NCI-H774 (cell line): ENCODE data around the gene GSTM3.
"Not testable (repeated sequence)": the region's sequence is repeated elsewhere in the genome, so short reads cannot be mapped to it uniquely, and the experiment has no call there.

ENCODE experiments used
- DNase-seq: peaks from one replicate; lab custom pipeline; 2025; lab: John Stamatoyannopoulos, UW

The GSTM3 gene

GRCh38 chr1:109775398-109775797 is 34.6 kb upstream of the GSTM3 start:
- DNase-seq, result no peak

DNA sequence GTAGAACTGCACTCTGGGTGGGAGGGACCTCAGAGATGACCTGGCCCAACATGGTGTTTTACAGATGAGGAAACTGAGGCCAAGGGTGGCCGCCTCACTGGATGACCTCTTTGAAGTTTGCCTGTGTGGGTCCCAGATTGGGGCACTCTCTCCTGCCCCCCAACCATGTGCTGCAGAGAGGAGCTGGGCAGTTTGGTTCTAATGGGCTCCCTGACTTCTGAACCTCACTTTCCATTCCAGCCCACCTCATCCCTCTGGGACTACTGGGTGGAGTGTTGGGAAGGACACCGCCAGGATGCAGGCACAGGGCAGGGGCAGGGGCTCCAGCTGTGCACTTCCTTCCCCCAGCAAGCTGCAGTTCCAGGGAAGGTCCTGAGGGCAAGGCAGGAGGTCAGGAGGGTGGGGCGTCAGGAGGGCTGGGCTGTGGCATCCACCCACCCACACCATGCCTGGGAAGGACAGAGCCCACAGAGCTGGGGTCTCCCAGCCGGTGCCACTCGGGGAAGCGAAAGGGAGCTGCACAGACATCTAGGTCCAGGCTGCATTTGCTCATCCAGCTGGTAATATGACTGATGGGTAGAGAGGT is 33.2 kb upstream of the GSTM3 start:
- DNase-seq, result no peak

GRCh38 chr1:109773203-109773899 is 32.5 kb upstream of the GSTM3 start:
- DNase-seq, result peak; percentile 71

DNA sequence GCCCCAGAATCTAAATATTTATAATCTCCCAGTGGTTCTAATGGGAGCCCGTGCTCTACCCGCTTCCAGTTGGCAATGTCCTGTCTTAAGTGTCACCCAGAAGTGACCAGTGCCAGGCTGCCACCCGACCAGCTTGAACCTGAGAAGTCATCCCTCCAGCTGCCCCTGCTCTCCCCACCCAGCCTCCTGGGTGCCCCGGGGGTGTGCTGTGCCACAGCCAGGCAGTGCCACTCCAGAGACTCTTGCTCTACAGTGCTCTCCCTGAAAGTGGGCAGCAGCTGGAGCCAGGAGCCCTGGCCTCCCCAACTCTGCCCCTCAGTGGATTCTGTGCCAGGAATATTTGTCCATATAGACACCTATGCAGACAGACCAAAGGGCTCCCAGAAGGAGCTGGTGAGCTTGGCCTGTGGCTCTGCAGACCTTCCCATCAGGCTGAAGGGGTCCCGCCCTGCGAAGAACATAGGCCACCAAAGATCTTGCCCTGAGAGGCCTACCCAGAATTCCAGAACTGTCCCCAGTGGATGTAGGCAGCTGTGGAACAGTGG is 31.9 kb upstream of the GSTM3 start:
- DNase-seq, result no peak

DNA sequence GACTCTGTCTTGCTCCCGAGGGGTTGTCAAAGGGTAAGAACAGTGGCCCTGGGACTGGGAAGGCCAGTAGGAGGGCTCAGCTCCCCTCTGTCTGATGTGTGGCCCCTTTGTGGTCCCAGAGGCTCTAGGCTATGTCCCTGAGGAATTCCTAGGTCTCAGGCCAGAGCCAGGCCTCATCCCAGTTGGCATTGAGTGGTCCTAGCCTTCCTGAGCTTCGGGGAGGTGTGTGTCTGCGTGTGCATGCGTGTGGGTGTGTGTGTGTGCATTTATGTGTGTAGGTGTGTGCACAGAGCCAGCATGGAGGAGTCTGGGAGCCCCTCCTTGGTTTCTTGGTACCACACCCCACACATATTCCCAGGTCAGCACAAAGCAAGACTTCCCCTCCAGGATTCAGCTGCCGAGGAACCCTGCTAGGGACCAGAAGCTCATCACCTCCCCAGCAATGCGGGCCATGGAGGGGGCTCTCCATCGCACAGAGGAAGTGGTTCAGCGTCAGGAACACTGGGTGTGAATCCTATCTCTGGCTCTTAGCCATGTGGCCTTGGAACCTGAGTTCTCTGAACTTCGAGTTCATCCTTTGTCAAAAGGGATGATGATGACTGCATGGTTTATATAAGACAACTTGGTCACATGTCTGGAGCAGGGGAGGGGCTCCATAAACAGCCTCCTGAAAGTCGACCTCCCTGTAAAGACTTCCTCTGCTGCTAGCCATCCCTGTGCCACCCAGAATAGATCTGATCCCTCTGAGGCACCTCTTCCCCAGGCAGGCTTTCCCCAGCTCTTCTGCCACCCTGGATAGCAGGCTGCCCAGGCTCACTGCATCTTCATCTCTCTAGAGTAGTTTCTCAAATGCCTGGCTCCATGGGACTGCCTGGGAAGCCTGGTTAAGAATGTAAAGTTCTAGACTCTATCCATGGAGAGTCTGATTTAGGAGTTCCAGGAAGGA is 31.1 kb upstream of the GSTM3 start:
- DNase-seq, result no peak

- DNase-seq, result no peak
These were observed 29.7 kb upstream of the GSTM3 start for GRCh38 chr1:109770331-109771095.

GRCh38 chr1:109769330-109770078 is 28.7 kb upstream of the GSTM3 start:
- DNase-seq, result no peak

GRCh38 chr1:109768820-109769219 is 28.0 kb upstream of the GSTM3 start:
- DNase-seq, result no peak

DNA sequence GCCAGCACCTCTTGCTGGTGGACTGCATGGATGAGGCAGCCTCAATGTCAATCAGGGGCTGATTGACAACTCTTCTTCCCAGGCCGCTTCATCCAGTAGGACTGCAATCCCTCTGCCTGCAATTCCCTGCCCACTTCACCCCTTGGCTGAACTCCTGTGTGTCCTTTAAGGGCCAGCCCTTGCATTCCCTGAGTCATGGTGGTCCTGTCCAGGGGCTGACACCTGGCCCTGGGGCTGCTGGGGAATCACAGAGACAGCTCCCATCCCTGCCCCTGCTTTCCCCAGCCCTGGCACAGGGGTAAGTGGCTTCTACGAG is 27.5 kb upstream of the GSTM3 start:
- DNase-seq, result no peak

DNA sequence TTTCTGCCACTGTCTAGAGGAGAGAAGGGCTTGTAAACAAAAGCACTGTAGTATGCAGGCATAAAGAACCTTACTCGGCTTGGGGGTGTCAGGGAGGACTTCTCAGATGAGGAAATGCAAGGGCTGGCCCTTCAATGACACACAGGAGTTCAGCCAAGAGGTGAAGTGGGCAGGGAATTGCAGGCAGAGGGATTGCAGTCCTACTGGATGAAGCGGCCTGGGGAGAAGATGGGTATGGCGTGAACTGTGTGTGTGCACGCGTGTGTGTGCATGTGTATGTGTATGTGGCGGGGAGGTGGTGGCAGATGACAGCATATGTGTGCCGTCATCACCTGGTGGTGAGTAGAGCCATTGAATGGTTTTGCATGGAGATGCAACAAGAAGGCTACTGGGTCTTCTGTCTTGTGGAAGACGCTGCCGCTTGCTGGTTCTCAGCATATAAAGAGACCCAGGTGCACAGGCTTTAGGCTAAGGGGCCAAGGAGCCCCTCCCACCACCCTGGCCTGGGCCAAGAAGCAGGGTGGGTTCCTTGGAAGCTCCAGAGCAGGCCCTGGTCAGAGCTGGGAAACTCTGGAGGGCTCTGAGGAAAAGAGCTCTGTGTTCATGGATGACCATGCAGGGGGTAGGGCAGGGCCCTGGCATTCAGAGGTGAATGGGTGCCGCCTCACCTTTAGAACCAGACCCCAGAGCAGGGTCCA is 26.9 kb upstream of the GSTM3 start:
- no peak for DNase-seq

- DNase-seq, result not testable (repeated sequence)
These were observed 26.3 kb upstream of the GSTM3 start for GRCh38 chr1:109766991-109767636.

DNA sequence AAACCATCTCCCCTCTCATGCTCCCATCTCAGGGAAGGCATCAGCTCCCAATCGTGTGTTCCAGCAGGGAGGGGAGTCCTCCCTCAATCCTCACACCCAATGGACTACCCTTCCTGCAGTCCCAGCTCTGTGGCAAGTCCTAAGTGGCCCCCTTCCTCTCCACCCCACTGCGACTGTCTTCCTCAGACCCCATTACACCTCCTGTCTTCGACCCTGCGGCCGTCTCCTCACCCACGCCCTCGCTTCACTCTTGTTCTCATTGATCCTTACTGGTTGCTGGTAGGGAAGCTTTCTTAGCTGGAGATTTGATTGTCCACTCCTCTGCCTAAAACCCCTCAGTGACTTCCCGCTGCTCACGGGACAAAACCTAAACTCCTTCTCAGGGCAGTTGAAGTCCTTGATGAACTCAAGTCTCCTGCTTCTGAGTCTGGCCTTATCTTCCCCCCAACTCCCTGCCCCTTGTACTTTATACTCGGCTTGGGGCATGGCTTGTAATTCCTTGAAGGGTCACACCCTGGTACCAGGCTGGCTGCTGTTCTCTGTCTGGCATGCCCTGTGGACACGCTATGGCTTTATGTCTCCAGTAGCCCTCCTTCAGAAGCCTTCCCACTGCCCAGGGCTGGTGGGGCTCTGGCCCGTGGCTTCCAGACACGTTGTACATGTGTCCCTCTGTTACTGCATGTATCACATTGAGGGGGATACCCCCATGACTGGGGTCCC is 25.2 kb upstream of the GSTM3 start:
- no peak for DNase-seq

DNA sequence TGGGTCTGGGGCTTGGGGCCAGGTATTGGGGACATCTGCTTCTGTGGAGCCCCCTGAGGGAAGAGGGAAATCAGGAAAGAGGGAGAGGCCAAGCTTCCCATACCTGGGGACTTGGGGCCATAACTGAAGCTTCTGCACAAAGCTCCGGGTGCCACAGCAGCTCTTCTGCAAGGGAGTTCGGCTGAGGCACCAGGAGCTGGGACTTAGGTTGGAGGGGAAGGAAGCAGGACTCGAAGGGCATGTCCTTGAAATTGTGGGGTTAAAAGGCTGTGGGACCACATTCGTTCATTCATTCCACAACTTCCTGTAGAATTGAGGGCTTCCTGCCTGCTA is 24.6 kb upstream of the GSTM3 start:
- DNase-seq, result no peak

- DNase-seq, result no peak
These were observed 24.0 kb upstream of the GSTM3 start for GRCh38 chr1:109764561-109765482.

GRCh38 chr1:109763646-109764415 is 23.0 kb upstream of the GSTM3 start, which contains the start of gene EPS8L3:
Gene EPS8L3, minus strand, starts transcription at chr1:109763923. Its CDS starts 2,174 bp downstream, at chr1:109761749.
- DNase-seq, result no peak

DNA sequence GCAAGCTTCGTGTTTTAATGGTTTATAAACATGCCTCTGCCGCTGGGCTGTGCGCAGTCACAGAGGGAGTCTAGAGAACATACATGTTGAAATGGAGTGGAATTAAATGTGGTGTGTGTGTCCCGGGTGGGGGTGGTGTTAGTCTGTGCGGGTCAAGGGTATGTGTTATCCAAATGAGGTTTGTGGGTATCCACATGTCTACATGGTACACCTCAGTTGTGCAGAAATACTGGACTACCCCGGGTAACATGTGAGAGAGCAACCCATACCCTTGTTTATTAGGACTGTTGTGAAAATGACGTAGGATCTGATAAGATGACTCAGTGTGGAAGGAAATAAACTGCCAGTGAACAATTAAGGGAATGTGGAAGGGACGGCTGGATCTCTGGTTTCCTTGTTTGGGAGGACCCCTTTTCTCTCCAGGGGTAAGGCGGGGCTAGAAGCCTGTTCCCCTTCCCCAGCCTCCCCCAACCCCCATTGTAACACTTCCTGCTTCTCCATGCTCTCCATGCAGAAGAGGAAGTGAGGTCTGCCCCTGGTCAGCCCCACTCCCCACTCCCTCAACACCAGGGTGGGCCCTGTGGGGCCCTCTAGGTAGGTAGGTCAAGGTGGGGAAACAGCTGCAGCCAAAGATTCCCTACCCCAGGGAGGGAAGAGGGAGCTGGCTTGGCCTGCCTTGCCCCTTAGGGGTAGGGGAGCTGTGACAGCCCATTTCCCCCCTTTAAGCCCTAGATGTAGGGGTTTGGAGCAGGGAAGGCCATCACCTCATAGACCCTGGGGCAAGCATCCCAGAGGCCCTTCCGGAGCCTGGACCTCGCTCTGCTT is 22.2 kb upstream of the GSTM3 start:
- DNase-seq, result no peak
